ENCODE results near the gene ZNF143. TPM values are rescaled to one million over a fixed set of nuclear protein-coding genes. Genes with fewer than 3 reads are reported as not detected.

ZNF143 gene
- total and polyA plus RNA-seq, 8 donors: 17.3 to 29.4 (median 24.7) TPM

DNA sequence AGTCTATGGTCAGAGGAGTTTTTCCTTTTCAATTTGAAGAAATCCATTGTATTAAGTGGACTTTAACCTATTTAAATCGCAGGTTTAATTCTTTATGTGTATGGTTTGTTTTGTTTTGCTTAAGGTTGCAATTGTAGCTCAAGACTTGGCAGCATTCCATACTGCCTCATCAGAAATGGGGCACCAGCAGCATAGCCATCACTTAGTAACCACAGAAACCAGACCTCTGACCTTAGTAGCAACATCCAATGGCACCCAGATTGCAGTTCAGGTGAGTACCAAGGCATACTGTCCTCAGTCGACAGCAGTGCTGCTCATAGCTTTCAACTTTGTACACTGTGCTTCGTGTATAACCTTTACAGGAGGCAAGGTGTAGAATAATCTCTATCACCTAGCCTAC is 64.3 kb downstream of the ZNF143 start:
- intact Hi-C loops (cut with DNase I): no loop called here
- Histone ChIP-seq H3K4me1 (peaks cover 4 to 17% of the 10 kb centered on the region in 2 donors), H3K9me3 (no peaks in the 10 kb centered on the region), H3K4me3 (no peak overlapping the region), H3K27ac (no peak overlapping the region), H3K36me3 (peaks cover 0 to 63% of the 10 kb centered on the region in 2 donors), H3K27me3 (no peaks in the 10 kb centered on the region)
- TF ChIP-seq, protein P1, sequence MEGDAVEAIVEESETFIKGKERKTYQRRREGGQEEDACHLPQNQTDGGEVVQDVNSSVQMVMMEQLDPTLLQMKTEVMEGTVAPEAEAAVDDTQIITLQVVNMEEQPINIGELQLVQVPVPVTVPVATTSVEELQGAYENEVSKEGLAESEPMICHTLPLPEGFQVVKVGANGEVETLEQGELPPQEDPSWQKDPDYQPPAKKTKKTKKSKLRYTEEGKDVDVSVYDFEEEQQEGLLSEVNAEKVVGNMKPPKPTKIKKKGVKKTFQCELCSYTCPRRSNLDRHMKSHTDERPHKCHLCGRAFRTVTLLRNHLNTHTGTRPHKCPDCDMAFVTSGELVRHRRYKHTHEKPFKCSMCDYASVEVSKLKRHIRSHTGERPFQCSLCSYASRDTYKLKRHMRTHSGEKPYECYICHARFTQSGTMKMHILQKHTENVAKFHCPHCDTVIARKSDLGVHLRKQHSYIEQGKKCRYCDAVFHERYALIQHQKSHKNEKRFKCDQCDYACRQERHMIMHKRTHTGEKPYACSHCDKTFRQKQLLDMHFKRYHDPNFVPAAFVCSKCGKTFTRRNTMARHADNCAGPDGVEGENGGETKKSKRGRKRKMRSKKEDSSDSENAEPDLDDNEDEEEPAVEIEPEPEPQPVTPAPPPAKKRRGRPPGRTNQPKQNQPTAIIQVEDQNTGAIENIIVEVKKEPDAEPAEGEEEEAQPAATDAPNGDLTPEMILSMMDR (IDR thresholded peaks at IDR 0.05): no peak
- DNase-seq (no peak), ATAC-seq (no peak)

DNA sequence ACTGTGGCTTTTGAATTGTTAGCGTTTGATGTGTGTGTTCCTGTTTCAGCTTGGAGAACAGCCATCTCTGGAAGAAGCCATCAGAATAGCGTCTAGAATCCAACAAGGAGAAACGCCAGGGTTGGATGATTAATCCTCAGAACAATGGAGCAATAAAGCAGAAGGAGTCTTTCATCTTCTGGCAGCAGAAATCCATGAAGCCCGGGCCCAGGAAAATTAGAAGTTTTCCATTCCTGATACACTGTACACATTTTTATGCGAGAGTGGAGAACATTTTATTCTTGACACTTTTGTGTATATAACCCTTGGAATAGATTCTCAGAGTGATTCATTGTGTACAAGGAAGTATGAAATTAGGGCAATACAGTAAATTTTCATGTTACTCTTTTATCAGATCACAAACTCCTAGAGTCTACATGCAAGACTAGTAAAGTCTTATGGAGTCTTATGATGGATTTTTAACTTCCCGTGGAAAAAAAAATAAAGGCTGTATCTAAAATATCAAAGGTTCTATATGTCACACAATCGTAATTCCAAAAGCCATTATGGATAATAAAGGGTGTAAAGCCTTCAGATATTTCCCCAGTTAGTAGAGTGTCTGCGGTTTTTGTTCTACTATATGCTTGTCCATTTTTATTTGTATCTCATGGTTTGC is 66.8 kb downstream of the ZNF143 start:
- H3K9me3 ChIP-seq: no peaks in the 10 kb centered on the region
- DNase-seq (peak in 2 of 4 donors; percentile 64 to 72), ATAC-seq (peak; percentile 44)
- H3K27ac ChIP-seq: peak overlapping the region; percentile 45 to 48
- H3K36me3 ChIP-seq: peaks cover 0 to 46% of the 10 kb centered on the region in 2 donors
- no peak overlapping the region for H3K4me3 ChIP-seq
- H3K27me3 ChIP-seq: no peaks in the 10 kb centered on the region
- peaks cover 4 to 17% of the 10 kb centered on the region in 2 donors for H3K4me1 ChIP-seq
- TF ChIP-seq, protein P1 (IDR thresholded peaks at IDR 0.05): no peak
- intact Hi-C loops (cut with DNase I): no loop called here

DNA sequence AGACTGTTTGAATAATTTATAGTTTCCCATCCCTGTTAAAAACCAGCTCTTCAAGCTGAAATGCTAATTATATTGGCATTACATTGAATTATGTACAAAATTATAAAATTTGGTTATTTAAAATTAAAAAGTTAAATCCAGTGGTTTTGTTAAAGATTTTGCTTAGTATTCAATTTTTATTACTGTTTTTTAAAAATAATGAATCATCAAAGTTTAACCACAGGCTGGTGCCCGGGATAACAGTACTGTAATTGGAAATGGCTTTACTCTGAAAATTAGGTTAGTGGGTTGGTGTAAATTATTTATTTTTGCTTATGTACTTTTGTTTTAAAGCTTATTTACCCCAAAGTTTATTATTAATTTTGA is 67.3 kb downstream of the ZNF143 start:
- H3K27ac ChIP-seq: peak overlapping the region in 1 of 2 donors; percentile 45
- H3K36me3 ChIP-seq: peaks cover 0 to 45% of the 10 kb centered on the region in 2 donors
- no peak for DNase-seq
- no peak for ATAC-seq
- H3K4me3 ChIP-seq: no peak overlapping the region
- no peaks in the 10 kb centered on the region for H3K27me3 ChIP-seq
- H3K9me3 ChIP-seq: no peaks in the 10 kb centered on the region
- intact Hi-C loops (cut with DNase I): no loop called here
- TF ChIP-seq, protein P1 (IDR thresholded peaks at IDR 0.05): no peak
- peaks cover 4 to 17% of the 10 kb centered on the region in 2 donors for H3K4me1 ChIP-seq

DNA sequence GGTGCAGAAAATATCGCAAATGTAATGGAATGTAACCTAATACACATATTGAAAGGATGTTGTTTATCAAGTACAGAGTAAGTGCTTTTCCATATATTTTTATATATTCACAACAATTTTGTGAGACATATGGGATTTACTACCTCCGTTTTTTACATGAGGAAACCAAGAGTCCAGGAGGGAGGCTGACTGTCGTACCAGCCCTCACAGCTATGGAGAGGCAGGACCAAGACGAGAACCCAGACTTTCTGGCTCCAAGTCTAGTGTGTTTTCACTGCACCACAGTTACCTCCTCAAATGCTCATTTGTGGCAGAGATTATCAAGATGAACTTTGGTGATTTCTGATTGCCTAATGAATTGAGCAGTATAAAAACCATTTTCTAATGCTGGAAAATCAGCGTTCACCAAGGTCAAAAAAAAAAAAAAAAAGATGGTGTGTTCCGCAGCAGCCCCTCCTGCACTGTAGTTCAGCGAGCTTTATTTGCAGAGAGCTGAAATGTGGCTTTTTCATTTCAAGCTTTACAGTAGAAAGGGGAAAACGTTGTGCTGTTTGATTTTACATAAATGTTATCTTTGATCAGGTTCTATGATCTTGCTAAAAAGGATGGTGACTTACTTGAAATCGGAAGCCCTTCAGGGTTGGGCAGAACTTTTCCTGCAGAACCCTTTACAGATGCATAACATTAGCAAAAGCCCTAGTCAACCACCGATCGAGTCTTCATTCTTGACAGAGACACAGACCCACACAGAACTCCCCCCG is 67.9 kb downstream of the ZNF143 start:
- Histone ChIP-seq H3K4me1 (peaks cover 4 to 17% of the 10 kb centered on the region in 2 donors), H3K4me3 (no peak overlapping the region), H3K9me3 (no peaks in the 10 kb centered on the region), H3K36me3 (peaks cover 0 to 45% of the 10 kb centered on the region in 2 donors), H3K27me3 (no peaks in the 10 kb centered on the region), H3K27ac (peak overlapping the region in 1 of 2 donors; percentile 45)
- DNase-seq: no peak
- intact Hi-C loops (cut with DNase I): no loop called here
- TF ChIP-seq, protein P1 (IDR thresholded peaks at IDR 0.05): no peak
- ATAC-seq: no peak

DNA sequence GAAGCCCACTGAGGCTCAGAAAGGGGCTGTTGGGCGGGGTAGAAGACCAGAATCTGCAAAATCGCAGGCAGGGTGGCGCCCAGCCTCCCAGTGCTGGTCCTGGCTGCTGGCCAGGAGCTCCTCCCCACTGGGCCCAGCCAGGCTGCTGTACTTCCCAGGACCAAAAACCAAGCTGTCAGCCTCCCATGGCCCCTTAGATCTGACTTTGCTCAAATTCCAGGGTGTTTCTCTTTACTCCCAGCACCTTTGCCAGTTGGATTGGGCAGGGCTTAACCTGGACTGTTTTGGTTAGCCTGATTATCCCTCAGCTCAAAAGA is 68.5 kb downstream of the ZNF143 start:
- Histone ChIP-seq H3K36me3 (peaks cover 4 to 45% of the 10 kb centered on the region in 2 donors), H3K4me1 (peaks cover 4 to 17% of the 10 kb centered on the region in 2 donors), H3K27me3 (no peaks in the 10 kb centered on the region), H3K4me3 (no peak overlapping the region), H3K27ac (no peak overlapping the region), H3K9me3 (no peaks in the 10 kb centered on the region)
- intact Hi-C loops (cut with DNase I): no loop called here
- TF ChIP-seq, protein P1 (IDR thresholded peaks at IDR 0.05): no peak
- DNase-seq (no peak), ATAC-seq (no peak)

Measured in left lung (tissue), 10 donors.